ENCODE measurements around the gene STUB1. TPM values are rescaled to one million over a fixed set of nuclear protein-coding genes. Genes with fewer than 3 reads are reported as not detected.

Gene STUB1
- total and polyA plus RNA-seq, 2 of the 8 experiments (the other 6 are each of a cell fraction or from before 2014, with no cell fraction given), result 89.9 to 103 TPM

GRCh38 chr16:630815-631405, 49.3 kb upstream of the STUB1 start, which contains the start of gene WFIKKN1:
WFIKKN1 (plus strand) TSS chr16:630985; CDS start chr16:631254, 269 bp downstream.
- peak within 1 kb of the TSS; percentile 79 to 88 for H3K4me2 ChIP-seq (ENCODE audit: insufficient read depth in 1 of 2, low read depth in 2 of 2, low read length in 2 of 2)
- no peak for FAIRE-seq
- TF ChIP-seq HDAC2 (IDR thresholded peaks at IDR 0.05; ENCODE audit: borderline replicate concordance in 1 of 2, low read depth in 2 of 2, low read length in 2 of 2), result no peak
- TF ChIP-seq KDM4A (IDR thresholded peaks at IDR 0.05; ENCODE audit: low read depth, low read length, severe bottlenecking), result peak; percentile 57
- peak; percentile 9; the same call in 1 of the 2 replicates for TF ChIP-seq SIX5 (IDR thresholded peaks at IDR 0.05; ENCODE audit: low read depth, low read length)
- TF ChIP-seq CTBP2 (IDR thresholded peaks at IDR 0.05; ENCODE audit: borderline replicate concordance, insufficient read depth, insufficient read length, low read length), result no peak
- no peak for TF ChIP-seq KDM5A (IDR thresholded peaks at IDR 0.05; ENCODE audit: low read length)
- peak in 1 of 2 experiments; percentile 24; a peak in 1 of 3 replicates for TF ChIP-seq EP300 (IDR thresholded peaks at IDR 0.05; ENCODE audit: borderline replicate concordance in 1 of 2, low read depth in 2 of 2, low read length in 2 of 2)
- no peak for TF ChIP-seq TCF12 (IDR thresholded peaks at IDR 0.05; ENCODE audit: low read depth, low read length)
- TF ChIP-seq POLR2A (IDR thresholded peaks at IDR 0.05; ENCODE audit: control extremely low read depth in 1 of 2, low read depth in 2 of 2, low read length in 2 of 2), result peak in 1 of 2 experiments; percentile 55; a peak in 2 of 3 replicates
- TF ChIP-seq POLR2AphosphoS5 (IDR thresholded peaks at IDR 0.05; ENCODE audit: low read depth, low read length), result no peak; the same call in 1 of the 2 replicates
- TF ChIP-seq SIN3A (conservative IDR thresholded peaks at IDR 0.05 in 1 of 2, IDR thresholded peaks at IDR 0.05 in 1 of 2; ENCODE audit: low read depth in 1 of 2, low read length in 2 of 2), result peak in 1 of 2 experiments; percentile 53; a peak in 1 of 4 replicates

More at GRCh38 chr16:630815-631405, 49.3 kb upstream of the STUB1 start, which contains the start of gene WFIKKN1:
- H3K4me1 ChIP-seq (replicated peaks in 1 of 4; ENCODE audit: control insufficient read depth in 3 of 4, insufficient read depth in 4 of 4, low read length in 3 of 4), result peaks cover 0 to 29% (median 22%) of the 10 kb centered on the region in 4 experiments; a peak in 6 of 7 replicates
- peak within 1 kb of the TSS; percentile 60 for H3K56ac ChIP-seq (replicated peaks; ENCODE audit: insufficient read length, low read depth, low read length)
- no peaks in the 10 kb centered on the region for H3K9me3 ChIP-seq (ENCODE audit: insufficient read depth in 2 of 2, low read depth in 1 of 2, low read length in 1 of 2)
- ChIA-PET CTCF (ENCODE audit: partially characterized antibody) (interaction anchor here (0.6 to 1.9 kb wide), 5 partner anchors 10 to 46 kb away, joined by 3 to 6 read pairs (median 3); no protein-coding TSS in a partner anchor), POLR2A (ENCODE audit: partially characterized antibody) (interaction anchor here (0.6 to 1.5 kb wide), 25 partner anchors 8 to 231 kb away, joined by 3 to 11 read pairs (median 4); partner anchors contain the start of genes CAPN15, JMJD8, NHLRC4 and RAB40C)
- H2BK120ac ChIP-seq (replicated peaks; ENCODE audit: low read depth, low read length), result peak within 1 kb of the TSS; percentile 82
- H3K27ac ChIP-seq (ENCODE audit: low read depth, low read length), result peak within 1 kb of the TSS; percentile 63; the same call in 1 of the 2 replicates
- H4K8ac ChIP-seq (ENCODE audit: extremely low read depth, insufficient read depth, low read length), result peak within 1 kb of the TSS; percentile 66
- H3K36me3 ChIP-seq (ENCODE audit: control insufficient read depth in 2 of 4, insufficient read depth in 4 of 4, low read length in 3 of 4), result peaks cover 0 to 24% (median 3%) of the 10 kb centered on the region in 4 experiments; a peak in 4 of 8 replicates
- H3K23me2 ChIP-seq (ENCODE audit: low read depth, low read length), result peaks cover 5% of the 10 kb centered on the region; the same call in 1 of the 2 replicates
- 12% methylated on average over 21 of the region's 23 CpGs; no CpG with 5 or more reads in 1 of the 2 experiments for WGBS, 2 experiments (ENCODE audit: extremely low coverage in 1 of 2, insufficient coverage in 1 of 2, insufficient read length in 1 of 2, insufficient replicate concordance in 2 of 2, low coverage in 1 of 2, low lambda C conversion rate in 2 of 2, missing lambda C conversion rate in 1 of 2)
- H3K4me3 ChIP-seq (ENCODE audit: extremely low read depth in 1 of 4, insufficient read depth in 2 of 4, low read depth in 3 of 4, low read length in 4 of 4), result peak within 1 kb of the TSS; percentile 41 to 67 (median 60)
- peak within 1 kb of the TSS; percentile 55; the same call in 1 of the 2 replicates for H2BK20ac ChIP-seq (ENCODE audit: low read length)
- peak within 1 kb of the TSS; percentile 94; the same call in 1 of the 2 replicates for H2BK5ac ChIP-seq (ENCODE audit: low read depth, low read length)
- peak within 1 kb of the TSS; percentile 57 for H3K14ac ChIP-seq (ENCODE audit: insufficient read length)
- no peak within 1 kb of the TSS for H3K23ac ChIP-seq (ENCODE audit: insufficient read length)
- peaks cover 3 to 10% of the 10 kb centered on the region in 2 experiments for H4K20me1 ChIP-seq (replicated peaks in 1 of 2; ENCODE audit: control insufficient read depth in 1 of 2, insufficient read depth in 2 of 2, low read length in 2 of 2)
- H4K5ac ChIP-seq (ENCODE audit: insufficient read length, low read depth, low read length), result peak within 1 kb of the TSS; percentile 91
- peak within 1 kb of the TSS in 3 of 4 experiments; percentile 38 to 71 (median 54); a peak in 5 of 7 replicates for H3K9ac ChIP-seq (replicated peaks in 1 of 4; ENCODE audit: extremely low read depth in 1 of 4, low read depth in 3 of 4, low read length in 3 of 4)
- no peaks in the 10 kb centered on the region for H3K79me1 ChIP-seq (ENCODE audit: low read depth, low read length)
- H3K4ac ChIP-seq (replicated peaks; ENCODE audit: insufficient read length, low read depth, low read length), result peak within 1 kb of the TSS; percentile 90
- peak within 1 kb of the TSS; percentile 88 for H4K91ac ChIP-seq (replicated peaks; ENCODE audit: insufficient read length, low read length)
- peak within 1 kb of the TSS; percentile 85; the same call in 1 of the 2 replicates for H2BK12ac ChIP-seq (ENCODE audit: low read depth, low read length)
- peak within 1 kb of the TSS; percentile 96 for H3K18ac ChIP-seq (ENCODE audit: extremely low read depth, low read length)
- H3K27me3 ChIP-seq (replicated peaks in 1 of 4; ENCODE audit: control insufficient read depth in 3 of 4, extremely low read depth in 1 of 4, insufficient read depth in 3 of 4, low read length in 3 of 4), result no peaks in the 10 kb centered on the region
- H2BK15ac ChIP-seq (ENCODE audit: low read length), result peak within 1 kb of the TSS; percentile 92; the same call in 1 of the 2 replicates
- H2AFZ ChIP-seq (ENCODE audit: low read length), result no peak within 1 kb of the TSS
- H3K79me2 ChIP-seq (ENCODE audit: control insufficient read depth in 1 of 2, insufficient read depth in 2 of 2, low read length in 2 of 2), result peaks cover 0 to 6% of the 10 kb centered on the region in 2 experiments; a peak in 1 of 4 replicates
- peak within 1 kb of the TSS; percentile 25; the same call in 1 of the 2 replicates for H2AK5ac ChIP-seq (ENCODE audit: low read depth, low read length)
- peak in 1 of 2 experiments; percentile 85 for DNase-seq (ENCODE audit: low read depth in 1 of 2, low spot score in 2 of 2)
